Vagina (tissue), 2 donors: Measurements from ENCODE around the gene TSHZ1.

ENCODE experiments used
- POLR2A ChIP-seq, 2 donors: fragments of 450-650 bp; IDR thresholded peaks; one replicate each; pipeline ENCODE4 v1.6.1; 2017; ENCODE audit warnings: antibody characterized with exemption in 2 of 2, mild to moderate bottlenecking in 2 of 2, moderate library complexity in 2 of 2
- POLR2AphosphoS5 ChIP-seq, 2 donors: sonication (generic); formaldehyde crosslinking; IDR thresholded peaks; one replicate each; pipeline ENCODE4 v1.9.0; 2017; ENCODE audit warnings: antibody characterized with exemption in 2 of 2, mild to moderate bottlenecking in 2 of 2, low read depth in 1 of 2; ENCODE audit not compliant: insufficient read depth in 1 of 2
- TF ChIP-seq, protein P1 (sequence below), 3 experiments: fragments of 450-650 bp in 2 of 3; fragments of 200-600 bp in 1 of 3; sonication (generic) in 1 of 3; IDR thresholded peaks; one replicate each; pipeline ENCODE4 v1.5.1; 2017 to 2019; ENCODE audit warnings: antibody characterized with exemption in 3 of 3, mild to moderate bottlenecking in 2 of 3, moderate library complexity in 2 of 3

- TF ChIP-seq POLR2A (IDR thresholded peaks at IDR 0.05) (no peak), POLR2AphosphoS5 (IDR thresholded peaks at IDR 0.05; ENCODE audit: insufficient read depth in 1 of 2, low read depth in 1 of 2) (no peak)
- TF ChIP-seq, protein P1, sequence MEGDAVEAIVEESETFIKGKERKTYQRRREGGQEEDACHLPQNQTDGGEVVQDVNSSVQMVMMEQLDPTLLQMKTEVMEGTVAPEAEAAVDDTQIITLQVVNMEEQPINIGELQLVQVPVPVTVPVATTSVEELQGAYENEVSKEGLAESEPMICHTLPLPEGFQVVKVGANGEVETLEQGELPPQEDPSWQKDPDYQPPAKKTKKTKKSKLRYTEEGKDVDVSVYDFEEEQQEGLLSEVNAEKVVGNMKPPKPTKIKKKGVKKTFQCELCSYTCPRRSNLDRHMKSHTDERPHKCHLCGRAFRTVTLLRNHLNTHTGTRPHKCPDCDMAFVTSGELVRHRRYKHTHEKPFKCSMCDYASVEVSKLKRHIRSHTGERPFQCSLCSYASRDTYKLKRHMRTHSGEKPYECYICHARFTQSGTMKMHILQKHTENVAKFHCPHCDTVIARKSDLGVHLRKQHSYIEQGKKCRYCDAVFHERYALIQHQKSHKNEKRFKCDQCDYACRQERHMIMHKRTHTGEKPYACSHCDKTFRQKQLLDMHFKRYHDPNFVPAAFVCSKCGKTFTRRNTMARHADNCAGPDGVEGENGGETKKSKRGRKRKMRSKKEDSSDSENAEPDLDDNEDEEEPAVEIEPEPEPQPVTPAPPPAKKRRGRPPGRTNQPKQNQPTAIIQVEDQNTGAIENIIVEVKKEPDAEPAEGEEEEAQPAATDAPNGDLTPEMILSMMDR (IDR thresholded peaks at IDR 0.05) = no peak
These were observed 42.4 kb downstream of the TSHZ1 start for GRCh38 chr18:75253043-75253442.
